ENCODE results near the gene PGAP6.

The PGAP6 gene

GRCh38 chr16:401468-402348 lies 19.9 kb upstream of the PGAP6 start, which contains the start of gene DECR2:
TSS of gene DECR2 (plus strand) at chr16:401885. CDS start at chr16:401964, 79 bp downstream.
- peak; percentile 88 for DNase-seq

GRCh38 chr16:400061-400591 lies 18.3 kb upstream of the PGAP6 start:
- DNase-seq: peak; percentile 58

DNA sequence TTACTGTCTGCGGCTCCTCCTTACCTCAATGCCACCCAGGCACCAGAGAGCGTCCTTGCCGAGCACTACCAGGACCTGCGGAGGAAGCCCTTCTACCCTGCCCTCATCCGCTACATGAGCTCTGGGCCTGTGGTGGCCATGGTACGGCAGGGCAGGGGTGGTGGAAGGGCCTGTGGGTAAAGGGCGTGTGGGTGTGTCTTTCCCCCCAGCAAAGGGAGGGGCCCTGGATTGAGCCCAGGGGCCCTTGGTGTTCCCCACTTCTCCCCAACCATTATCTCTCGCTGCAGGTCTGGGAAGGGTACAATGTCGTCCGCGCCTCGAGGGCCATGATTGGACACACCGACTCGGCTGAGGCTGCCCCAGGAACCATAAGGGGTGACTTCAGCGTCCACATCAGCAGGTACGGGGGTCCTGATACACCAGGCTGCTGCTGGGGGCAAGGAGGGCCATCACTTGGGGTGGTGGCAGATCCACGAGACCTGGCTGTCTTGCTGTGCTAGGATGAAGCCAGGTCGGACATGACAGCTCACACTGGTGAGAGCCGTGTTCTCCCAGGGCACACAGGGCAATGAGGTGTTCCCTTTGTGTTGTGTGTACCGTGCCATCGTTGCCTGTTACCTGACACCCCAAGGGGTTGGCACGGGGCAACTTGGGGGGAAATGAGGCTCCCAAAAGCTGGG lies 17.7 kb upstream of the PGAP6 start:
- peak; percentile 95 for DNase-seq

GRCh38 chr16:398561-399339 lies 17.0 kb upstream of the PGAP6 start:
- DNase-seq: peak; percentile 64

DNA sequence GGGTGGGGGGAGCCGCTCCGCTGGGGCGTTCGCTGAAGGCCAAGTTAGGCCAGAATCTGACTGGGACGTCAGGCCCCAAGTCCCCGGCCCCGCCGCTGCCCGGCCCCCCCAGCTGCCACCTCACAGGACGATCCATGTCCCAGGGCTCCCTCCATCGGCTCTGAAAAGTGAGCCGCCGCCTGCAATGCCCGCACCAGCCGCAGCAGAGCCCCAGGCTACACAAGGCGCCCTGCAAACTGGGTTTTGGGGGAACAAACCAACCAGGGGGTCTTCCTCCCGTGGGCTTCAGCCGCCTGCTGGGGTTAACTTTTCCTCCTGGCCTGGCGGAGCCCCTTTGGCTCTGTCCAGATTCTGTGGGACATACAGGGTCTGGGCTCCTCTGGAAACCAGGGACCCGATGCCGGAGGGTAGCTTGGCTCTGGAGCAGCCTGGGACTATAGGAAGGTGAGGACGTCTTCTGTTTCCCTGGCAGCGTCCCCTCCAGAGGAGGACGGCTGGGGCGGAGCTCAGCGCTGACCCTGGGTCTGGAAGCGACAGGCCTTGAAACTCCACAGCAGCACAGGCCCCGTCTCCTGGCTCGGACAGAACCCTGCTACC lies 16.1 kb upstream of the PGAP6 start:
- peak; percentile 77 for DNase-seq

DNA sequence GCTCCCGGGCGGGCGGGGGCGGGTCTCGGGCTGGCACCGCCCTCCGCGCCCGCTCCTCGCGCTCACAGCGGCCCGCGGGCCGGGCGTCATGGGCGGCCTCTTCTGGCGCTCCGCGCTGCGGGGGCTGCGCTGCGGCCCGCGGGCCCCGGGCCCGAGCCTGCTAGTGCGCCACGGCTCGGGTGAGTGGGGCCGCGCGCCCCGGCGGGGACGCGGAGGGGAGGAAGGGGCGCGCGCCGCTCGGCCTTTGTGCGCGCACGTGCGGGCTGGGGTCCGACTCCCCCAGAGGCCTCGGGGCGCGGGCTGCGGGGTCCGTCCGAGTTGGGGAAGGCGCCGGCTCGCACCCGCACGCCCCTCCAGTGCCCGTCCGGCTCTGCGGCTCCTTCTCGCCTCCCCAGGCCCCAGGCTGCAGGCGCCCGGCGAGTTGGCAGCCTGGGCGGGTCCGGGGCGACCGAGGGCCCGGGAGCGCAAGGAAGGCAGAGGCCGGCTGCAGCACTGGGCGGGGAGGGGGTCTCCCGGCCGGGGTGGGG lies 15.4 kb upstream of the PGAP6 start, which contains the start of gene NME4:
TSS of gene NME4 (plus strand) at position 65 of the 527 bp plus-strand sequence. CDS start at position 89, 24 bp downstream.
- DNase-seq: peak; percentile 51

- peak; percentile 90 for DNase-seq
Measured at GRCh38 chr16:396605-397004, 14.8 kb upstream of the PGAP6 start.

- DNase-seq: peak; percentile 57
Measured at GRCh38 chr16:396199-396598, 14.4 kb upstream of the PGAP6 start.

DNA sequence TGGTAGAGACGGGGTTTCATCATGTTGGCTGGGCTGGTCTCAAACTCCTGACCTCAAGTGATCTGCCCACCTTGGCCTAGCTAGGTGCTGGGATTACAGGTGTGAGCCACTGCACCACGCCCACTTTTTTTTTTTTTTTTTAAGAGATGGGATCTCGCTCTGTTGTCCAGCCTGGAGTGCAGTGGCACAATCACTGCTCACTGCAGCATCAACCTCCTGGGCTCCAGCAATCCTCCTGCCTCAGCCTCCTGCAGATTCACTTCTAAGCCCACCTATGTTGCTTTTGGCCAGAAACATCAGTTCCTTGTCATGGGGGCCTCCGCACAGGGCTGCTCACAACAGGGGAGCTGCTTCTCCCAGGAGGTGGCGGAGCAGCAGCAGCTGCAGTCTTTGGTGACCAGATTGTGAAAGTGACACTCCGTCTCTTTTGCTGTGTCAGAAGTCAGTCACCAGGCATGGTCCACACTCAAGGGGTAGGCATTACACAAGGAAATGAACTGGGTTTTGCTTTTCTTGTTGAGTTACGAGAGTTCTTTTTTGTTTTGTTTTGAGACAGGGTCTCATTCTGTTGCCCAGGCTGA lies 10.8 kb upstream of the PGAP6 start:
- peak; percentile 59 for DNase-seq

- DNase-seq: peak; percentile 85
Measured at GRCh38 chr16:391885-392335, 10.1 kb upstream of the PGAP6 start.

- DNase-seq: no peak
Measured at GRCh38 chr16:389352-389751, 7.6 kb upstream of the PGAP6 start.

- DNase-seq: peak; percentile 85
Measured at GRCh38 chr16:387761-388666, 6.2 kb upstream of the PGAP6 start.

GRCh38 chr16:386641-387156 lies 4.9 kb upstream of the PGAP6 start:
- peak; percentile 51 for DNase-seq

- DNase-seq: no peak
Measured at GRCh38 chr16:383326-384051, 1.7 kb upstream of the PGAP6 start.

DNA sequence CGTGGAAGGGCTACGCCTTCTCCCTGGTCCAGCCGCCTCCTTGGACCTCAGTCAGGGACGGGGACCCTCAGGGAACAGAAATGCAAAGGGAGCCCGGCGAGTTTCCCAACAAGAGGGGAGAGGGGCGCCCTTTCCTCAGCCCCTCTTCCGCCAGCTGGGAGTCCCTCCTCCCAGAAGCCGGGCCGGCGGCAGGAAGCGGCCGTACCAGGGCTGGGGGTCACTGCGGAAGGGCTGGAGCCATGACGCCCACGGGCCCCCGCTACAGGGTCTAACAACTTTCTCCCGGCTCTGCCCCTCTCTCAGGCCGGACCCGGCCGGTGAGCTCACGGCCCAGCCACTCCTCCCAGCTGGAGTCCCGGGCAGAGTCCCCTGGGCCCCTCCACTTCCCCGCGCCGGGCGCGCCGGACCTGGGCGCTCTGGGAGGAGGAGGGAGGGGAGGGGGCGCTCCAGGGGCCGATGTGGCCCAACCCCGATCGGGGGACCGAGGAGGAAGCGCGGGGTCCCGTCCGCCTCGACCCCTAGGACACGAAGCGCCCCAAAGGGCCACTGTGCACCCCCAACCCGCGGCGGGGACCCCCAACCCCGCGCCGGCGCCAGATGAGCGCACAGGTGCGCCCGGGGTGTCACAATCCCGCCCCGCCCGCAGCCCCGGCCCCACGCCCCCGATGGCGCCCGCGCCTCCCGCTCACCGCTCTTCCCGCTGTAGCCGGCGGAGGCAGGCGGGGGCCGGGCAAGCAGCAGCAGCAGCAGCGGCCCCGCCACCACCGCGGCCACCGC lies 578 bp downstream of the PGAP6 start:
- no peak for DNase-seq

DNA sequence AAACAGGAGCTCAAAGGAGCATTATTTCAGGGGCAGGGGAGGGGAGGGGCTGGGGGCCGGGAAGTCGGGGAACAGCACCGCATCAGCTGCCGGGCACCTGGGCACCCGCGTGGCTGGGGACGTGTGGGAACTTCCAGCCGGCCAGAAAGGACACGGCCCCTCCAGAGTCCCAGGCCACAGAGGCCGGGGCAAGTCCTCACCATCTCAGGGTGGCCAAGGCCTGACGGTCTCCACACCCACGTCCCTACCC lies 1.1 kb downstream of the PGAP6 start:
- no peak for DNase-seq

- DNase-seq: no peak
Measured at GRCh38 chr16:379961-380761, 1.6 kb downstream of the PGAP6 start.

Measured in hematopoietic multipotent progenitor cell treated with erythropoietin and hydrocortisone succinate and interleukin-3 and kit ligand, for 8 days (in vitro differentiated cells).